Right ventricle myocardium inferior (tissue), 1 donor: ENCODE results near the gene ALAS1. TPM values are rescaled to one million over a fixed set of nuclear protein-coding genes. Genes with fewer than 3 reads are reported as not detected.
A peak's percentile ranks its signal among the peaks of the same experiment; 100 is the strongest.

Experiments
- ATAC-seq: fragments of 200-7000 bp; cut with Tn5 transposase; one replicate; pipeline ENCODE4 v1.9.1; 2020; ENCODE audit warnings: mild to moderate bottlenecking, moderate library complexity
- DNase-seq: peaks from one replicate; pipeline ENCODE4 v3.0.0; 2021; ENCODE audit errors: missing footprints
- intact Hi-C: fragments of 100-400 bp; cut with DNase I; formaldehyde crosslinking; loops from one replicate; pipeline ENCODE4 v1.11.0; 2022
- total RNA-seq: library from RNA; stranded (reverse); fragmentation: NEBNext Ultra II Directional; extraction: Animal tissue kit (Norgen Biotek cat#: 25700); gene quantifications from one replicate; pipeline ENCODE4 v1.2.1, GENCODE V29; 2021
- donor health status: DM: no; HTN: yes; CAD: no; lungs with severe emphysema.

ALAS1 gene
- total RNA-seq, 1 donor from 2014 or later = 186 TPM

DNA sequence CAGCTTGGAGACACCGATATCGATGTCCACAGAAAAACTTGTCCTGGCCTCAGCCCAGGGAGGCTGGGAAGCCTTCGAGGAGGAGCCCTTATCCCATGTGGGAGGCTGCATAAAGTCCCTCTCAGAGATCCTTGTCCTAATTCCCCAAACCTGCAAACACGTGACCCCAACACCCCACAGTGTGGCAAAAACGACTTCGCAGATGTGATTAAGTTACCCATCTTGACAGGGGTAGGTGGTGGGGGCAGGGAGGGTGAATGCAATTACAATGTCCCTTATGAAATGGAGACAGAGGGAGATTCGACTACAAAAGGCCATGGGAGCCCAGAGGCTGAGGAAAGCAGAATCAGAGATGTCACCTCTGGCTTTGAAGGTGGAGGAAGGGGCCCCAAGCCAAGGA lies 29.8 kb downstream of the ALAS1 start:
- no peak for ATAC-seq
- no peak for DNase-seq
- intact Hi-C loops = no loop called here

DNA sequence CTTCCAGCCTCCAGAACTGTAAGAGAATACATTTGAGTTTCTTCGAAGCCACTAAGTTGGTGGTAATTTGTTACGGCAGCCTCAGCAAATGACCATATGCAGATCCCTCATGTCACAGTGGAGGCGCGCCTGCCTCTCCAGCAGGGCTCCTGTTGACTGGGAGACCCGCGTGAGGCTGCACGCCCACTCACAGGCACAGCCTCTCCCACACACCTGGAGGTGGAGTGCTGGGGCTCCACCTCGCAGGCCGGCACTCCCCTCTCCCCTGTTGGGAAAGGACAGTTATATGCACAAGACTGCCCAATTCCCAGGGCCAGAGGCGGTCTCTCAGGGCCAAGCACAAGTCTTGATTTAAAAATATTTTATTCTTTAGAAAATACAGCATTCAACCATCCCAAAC lies 30.3 kb downstream of the ALAS1 start:
- intact Hi-C loops = no loop called here
- DNase-seq (no peak), ATAC-seq (no peak)

DNA sequence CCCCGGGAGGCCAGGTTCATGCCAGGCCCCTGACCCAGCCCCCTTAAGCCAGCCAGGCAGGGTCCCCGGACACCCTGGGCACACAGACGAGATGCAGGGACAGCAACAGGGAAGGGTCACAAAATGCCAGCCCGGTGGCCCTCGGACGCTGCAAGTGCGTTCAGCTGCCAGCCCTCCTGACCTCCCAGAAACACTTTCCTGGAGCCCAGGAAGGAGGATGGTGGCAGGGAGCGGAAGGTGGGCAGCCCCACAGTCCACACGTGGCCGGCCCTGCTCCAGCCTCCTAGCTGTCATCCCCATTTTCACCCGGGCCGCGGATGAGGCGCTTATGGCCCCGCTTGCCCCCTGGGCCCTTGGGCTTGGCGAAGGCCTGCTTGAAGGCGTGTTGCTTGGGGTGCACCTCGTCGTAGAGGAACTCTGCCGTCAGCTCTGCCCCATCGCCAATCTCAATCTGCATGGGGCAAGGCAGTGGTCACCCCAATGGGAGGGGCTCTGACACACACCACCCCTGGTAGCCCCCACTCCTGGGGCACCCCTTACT lies 30.9 kb downstream of the ALAS1 start:
- intact Hi-C loops = no loop called here

DNA sequence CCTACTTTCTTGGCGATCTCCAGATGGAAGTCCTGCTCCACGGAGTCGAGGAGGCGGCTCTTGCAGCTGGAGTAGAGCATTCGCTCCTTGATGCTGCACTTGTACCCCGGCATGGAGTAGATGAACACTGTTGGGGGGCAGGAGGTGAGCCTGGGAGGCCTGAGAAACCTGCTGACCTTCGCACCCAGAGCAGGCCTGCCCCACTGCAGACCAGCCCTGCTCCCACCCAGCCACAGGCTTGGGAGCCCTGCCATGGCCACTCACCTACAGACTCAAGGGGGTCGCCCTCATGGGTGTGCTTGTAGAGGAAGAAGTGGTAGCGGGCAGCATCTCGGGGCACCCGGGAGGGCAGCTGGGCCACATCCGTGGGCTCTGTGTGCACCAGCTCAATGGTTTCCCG lies 31.7 kb downstream of the ALAS1 start:
- no peak for ATAC-seq
- peak; percentile 50 for DNase-seq
- intact Hi-C loops = no loop called here

More for the DNA sequence above, 30.9 kb downstream of the ALAS1 start:
- DNase-seq = peak; percentile 48
- no peak for ATAC-seq

DNA sequence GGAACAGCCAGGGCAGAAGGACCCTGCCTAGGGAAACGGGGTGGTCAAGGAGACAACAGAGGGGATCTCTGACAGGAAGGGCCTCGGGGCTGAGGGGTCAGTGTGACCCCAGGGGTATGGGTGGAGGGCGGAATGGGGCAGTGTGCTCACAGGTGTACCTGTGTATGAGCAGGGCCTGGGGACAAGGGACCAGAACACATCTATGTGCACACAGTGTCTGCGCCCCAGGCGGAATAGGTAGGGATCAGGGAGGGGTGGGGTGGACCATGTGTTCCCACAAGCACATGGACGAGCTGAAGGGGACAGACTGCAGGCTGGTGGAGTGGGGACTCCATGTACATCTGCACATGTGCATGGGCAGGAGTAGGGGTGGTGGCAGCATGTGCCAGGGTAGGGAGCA lies 32.5 kb downstream of the ALAS1 start:
- DNase-seq = no peak
- intact Hi-C loops = no loop called here
- no peak for ATAC-seq

DNA sequence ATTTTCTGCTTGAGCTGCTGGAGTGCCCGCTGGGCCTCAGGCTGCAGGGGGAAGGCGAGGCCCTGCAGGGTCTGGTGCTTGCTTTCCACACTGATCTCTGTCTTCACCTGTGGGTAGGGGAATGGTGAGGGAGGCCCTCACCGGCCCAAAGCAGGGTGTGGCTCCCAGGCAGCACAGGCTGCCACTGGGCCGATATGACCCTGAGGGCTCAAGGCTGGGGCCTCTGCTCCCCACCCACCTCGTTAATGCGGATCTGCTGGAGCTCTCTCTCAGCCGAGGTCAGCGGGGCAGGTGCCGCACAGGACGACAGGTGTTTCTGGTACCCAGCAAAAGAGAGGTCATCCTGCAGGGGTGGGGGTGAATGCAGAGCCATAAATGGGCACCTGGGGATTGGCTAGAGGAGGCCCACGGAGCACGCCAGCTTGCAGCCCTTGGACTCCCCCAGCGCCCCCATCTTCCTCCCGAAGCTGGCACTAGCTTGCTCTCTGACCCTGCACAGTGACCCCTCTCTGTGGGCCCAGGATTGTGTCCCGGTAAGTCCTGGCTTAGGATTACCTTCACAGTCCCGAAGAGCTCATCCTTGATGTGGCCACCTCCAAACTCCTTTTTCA lies 33.0 kb downstream of the ALAS1 start:
- intact Hi-C loops = loop anchor here (1.0 kb wide), 1 partner anchor 108 kb away; no protein-coding TSS in a partner anchor
- peak; percentile 50 for DNase-seq
- no peak for ATAC-seq

DNA sequence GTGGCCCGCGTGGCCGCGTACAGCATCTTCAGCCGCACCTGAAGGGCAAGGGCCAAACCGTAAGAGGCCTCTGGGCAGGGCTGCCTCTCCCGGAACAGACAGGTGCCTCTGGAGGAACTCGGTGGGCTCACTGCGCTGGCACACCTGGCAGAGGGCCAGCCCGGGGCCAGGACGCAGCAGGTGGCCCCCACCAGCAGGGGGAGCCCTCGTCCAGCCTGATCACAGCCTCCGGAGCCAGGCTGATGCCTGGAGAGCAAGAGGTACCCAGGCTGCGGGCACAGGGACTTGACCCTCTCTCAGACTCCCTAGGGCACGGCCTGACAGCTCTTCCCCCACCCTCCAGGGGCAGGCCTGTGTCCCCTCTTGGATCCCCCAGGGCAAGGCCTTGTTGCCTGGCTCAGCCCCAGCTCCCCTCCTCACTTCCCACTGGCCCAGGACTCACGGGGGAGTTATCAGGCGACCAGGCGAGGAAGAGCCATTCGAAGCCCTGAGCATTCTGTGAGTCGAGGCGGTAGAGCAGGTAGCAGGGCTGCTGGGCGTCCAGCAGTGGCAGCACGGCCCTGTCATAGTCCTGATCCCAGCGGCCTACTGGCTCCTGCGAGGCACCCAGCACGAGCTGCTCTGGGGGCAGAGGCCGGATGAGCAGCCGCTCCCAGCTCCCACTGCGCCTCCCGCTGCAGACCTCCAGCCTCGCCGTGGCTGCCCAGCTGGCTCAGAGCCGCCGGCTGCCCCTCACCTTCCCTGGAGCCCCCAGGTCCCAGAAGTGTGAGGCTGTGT lies 33.7 kb downstream of the ALAS1 start:
- ATAC-seq = peak; percentile 34
- intact Hi-C loops = loop anchor here (1.0 kb wide), 1 partner anchor 108 kb away; no protein-coding TSS in a partner anchor
- peak; percentile 92 for DNase-seq

DNA sequence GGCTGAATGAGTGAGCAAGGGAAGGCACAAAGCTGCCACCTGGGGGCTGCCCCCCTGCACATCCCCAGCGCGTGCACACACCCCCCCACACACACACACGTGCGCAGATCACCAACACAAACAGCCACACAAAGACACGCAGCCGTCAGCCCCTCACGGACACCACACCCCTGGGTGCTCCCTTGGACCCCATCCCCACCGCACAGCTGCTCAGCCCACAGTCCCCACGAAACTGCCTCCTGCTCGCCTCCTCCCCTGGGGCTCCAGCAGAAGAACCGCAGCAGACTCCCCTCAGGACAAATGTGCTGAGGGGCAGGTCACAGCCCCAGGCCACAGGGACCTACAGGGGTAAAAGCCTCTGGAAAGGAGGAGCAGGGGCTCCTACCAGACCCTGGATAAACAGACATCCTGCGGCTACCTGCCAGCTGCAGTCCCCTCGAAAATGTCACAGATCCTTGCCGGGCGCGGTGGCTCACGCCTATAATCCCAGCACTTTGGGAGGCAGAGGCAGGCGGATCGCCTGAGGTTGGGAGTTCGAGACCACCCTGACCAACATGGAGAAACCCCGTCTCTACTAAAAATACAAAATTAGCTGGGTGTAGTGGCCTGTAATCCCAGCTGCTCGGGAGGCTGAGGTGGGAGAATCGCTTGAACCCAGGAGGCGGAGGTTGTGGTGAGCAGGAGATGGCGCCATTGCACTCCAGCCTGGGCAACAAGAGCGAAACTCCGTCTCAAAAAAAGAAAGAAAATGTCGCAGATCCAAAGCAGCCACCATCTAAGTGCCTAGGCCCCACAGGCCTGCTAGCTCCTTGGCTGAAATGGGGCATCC lies 34.5 kb downstream of the ALAS1 start:
- intact Hi-C loops = no loop called here
- DNase-seq (peak; percentile 52), ATAC-seq (no peak)

DNA sequence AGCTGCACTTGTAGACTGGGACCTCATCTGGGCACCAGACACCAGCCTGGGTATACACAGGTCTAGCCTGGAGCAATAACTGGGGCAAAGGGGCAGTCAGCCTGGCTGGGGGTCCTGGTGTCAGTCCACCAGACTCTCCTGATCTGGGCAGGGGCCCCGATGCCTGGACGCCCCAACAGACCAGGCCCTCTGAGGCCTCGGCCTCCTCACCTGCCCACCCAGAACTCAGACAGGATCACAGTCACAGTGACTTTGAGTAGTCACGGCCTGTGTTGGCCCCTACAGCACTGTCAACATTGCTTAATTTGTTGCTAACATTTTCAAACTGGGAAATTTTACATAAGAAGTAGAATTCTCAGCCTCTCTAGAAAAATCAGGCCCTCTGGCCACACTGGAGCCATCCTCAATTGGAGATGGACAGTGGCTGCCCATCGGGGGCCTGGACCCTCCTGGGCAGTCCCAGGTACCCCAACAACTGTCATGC lies 35.2 kb downstream of the ALAS1 start:
- no peak for DNase-seq
- no peak for ATAC-seq
- intact Hi-C loops = no loop called here

DNA sequence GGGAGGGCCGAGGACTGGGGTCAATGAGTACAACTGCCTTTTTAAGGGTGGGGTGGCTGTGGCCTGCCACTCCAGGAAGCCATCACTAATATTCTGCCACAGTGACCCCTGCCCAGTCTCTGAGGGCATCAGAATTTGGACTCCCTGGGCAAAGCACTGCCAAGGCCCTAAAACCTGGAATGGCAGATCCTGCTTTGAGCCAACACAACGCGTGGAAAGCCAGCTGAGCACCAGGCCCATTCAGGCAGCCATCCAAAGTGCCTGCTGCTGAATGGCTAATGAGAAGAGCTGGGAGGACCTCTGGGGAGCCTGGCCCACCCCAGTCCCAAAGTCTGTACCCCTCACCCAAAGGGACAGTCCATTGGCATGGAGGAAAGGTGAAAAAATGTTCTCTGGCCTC lies 36.0 kb downstream of the ALAS1 start:
- peak; percentile 81 for DNase-seq
- ATAC-seq = peak; percentile 16
- intact Hi-C loops = no loop called here

DNA sequence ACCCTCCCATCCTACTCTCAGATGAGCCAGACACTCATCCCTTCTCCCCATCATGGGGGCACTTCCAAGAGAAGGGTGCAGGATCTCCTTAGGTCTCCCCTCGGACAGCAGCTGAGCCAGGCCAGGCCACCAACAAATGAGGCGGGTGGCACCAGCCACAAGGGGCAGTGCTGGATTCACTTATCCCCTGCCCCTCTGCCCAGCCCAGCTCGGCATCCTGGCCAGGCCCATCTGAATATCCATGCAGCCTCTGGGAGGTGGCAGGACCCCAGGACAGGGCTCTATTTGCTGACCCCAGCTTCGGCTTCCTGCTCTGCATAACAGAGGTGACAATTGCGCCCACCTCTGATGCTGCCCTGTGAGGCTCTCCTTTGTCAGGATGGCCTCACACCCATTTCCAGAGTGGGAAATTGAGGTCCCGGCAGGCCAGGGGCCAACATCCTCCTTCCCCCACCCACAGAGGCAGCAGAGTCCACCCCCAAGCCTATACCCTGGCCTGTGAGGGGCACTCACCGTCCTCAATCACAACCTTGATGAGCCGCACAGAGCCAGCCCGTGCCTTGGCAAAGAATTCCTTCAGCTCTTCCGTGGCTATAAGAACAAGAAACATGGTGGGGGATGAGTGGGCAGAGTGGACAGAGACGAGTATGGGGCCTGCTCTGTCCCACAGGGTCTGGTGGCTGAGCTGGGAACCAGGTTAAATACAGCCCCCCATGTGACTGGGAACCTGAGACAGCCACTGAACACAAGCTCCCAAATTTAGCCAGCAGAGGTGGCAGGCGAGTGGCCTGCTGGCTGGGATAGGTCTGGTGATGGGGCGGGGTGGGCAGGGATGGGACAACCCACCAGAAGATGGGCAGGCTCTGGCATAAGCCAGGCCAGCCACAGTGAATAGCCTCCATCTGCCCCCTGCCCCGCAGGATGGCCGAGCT lies 36.8 kb downstream of the ALAS1 start:
- intact Hi-C loops = no loop called here
- ATAC-seq = peak; percentile 16

DNA sequence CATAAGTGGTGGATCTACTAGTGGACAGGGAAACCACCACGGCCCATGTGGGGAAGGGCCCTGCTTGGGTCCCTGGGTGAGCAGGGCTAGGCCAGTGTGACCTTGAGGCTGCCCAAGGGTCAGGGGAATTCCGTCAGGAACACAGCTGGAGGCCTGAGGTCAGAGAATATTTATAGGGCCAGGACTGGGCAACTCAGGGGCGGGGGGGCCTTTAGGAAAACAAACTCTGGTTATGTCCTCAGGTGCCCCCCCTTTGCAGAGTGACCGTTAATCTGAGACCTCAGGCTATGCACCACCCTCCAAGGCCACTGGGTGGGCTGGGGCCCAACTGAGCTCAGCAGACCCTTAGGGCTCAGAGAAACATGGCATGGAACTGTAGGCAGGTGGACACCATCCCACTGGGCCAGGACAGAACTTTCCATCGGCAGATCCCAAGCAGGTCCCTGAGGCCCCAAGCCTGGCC lies 38.5 kb downstream of the ALAS1 start:
- ATAC-seq = no peak
- intact Hi-C loops = no loop called here

More for the DNA sequence above, 36.8 kb downstream of the ALAS1 start:
- DNase-seq = peak; percentile 66

DNA sequence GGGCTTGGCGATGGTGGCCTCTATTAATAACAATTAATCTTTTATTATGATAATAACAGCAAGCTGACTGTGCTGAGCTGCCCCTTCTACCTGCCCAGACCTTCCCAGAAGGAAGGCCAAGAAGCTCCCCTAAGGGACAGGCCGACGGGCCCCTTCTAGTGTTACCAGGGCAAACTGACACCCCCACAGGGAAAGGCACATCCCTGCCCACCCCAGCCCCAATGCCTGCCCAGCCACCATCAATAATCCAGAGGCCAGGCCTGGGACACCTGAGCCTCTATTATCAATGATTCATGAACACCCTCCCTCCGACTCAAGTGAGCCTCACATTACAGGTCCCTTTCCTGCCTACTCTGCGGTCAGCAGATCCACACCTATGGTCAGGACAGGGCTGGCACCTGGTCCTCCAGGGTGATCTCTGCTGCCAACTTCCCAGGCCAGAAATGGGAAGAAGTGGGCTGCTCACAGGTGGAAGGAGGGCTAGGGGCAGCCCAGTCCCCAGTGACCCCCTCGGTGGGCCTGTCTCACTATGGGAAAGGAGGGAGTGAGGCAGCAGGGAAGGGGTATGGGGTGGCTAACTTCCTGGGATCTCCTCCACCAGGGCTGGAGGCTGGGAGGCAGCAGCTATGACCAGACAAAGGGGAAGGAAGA lies 39.2 kb downstream of the ALAS1 start:
- DNase-seq = no peak
- intact Hi-C loops = no loop called here
- ATAC-seq = no peak

More for the DNA sequence above, 38.5 kb downstream of the ALAS1 start:
- DNase-seq = no peak

DNA sequence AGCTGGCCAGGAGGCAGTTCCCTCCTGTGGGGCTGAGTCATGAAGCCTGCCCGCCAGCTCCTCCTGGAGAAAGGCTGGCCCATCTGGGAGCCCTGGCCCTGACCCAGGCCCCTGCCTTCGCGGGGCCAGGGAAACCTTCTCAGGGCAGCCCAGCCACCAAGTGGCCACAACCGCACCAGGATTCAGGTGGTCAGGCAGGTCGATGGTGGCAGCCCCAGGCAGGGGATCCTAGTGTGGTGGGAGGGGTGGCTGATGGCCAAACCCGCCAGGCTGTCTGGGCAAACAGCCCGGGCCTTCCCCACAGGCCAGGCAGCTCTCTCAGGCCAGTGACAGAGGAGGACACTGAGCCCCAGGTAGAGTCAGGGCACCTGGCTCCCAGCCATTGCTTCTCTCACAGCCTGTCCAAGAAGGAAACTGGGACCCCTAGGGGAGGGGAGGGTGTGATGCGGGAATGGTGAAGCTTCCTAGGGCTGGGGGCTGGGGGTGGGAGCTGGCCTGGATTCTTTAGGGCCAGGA lies 39.8 kb downstream of the ALAS1 start:
- intact Hi-C loops = loop anchor here (2.0 kb wide), 1 partner anchor 41 kb away; the partner anchor contains the start of gene WDR82
- ATAC-seq (peak; percentile 70), DNase-seq (peak; percentile 93)

DNA sequence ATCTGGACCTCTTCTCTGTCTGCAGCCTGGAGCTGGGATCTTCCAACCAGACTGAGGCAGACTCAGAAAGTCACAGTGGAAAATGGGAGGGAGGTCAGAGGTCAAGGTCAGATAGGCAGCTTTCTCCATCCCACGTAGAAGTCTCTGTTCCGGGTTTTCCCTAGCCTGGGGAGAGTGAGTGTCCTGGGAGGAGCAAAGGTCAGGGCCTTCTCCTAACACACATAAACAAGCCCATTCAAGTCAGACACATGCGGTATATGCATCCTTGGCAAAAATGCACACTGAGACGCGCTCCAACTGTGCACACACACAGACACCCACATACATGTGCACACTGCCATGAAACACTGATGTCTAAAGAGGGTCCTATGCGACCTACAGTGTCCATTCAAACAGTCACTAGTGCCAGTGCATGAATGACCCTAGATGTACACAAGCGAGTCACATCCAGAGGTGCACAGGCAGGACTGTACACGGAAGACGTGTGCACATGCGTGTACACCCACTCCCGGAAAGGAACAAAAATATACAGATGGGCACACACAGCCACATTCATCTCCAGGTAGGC lies 40.3 kb downstream of the ALAS1 start:
- intact Hi-C loops = loop anchor here (2.0 kb wide), 1 partner anchor 41 kb away; the partner anchor contains the start of gene WDR82
- DNase-seq (no peak), ATAC-seq (no peak)

DNA sequence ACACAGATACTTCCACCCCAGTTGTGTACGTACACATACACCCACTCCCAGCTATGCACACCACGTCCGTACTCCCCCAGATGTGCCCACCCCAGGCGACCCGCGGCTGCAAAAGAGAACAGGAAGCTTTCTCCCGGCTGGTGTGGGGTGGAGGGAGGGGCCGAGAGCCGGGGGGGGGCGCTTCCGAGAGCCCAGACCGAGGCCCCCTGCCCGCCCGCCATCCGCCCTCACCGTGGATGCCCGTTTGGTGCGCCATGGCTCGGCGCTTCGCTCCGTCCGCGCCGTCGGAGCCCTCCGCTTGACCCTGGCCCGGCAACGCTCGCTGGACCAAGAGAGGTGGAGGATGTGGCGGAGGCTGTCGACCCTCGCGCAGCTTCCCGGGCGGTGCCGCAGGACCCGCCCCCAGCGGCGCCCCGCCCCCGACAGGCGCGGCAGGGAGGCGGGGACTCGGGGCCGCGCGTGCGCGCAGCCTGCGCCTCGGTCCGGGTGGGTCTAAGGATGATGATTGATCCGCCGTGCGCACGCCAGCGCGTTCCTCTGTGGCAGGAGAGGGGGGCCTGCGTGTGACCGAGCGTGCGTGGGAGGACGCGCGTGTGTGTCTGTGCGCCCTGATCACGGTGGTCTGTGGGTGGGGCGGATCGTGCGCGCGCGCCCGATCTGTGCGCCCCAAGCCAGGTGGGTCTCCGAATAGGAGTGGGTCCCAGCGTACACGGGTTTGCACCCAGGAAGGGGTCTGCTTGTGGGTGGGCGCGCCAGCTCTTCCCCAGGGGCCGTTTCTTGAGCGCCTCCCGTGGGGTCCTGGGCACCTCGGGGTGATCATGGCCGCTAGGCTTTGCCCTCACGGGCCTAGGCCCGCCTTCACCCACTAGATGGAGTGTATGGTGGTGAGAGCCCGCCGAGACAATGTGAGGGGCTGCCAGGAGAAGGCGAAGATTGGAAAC lies 41.1 kb downstream of the ALAS1 start, which contains the start of gene TWF2:
Gene TWF2, minus strand, starts transcription at position 398 of the 941 bp plus-strand sequence. Its CDS starts 142 bp downstream, at position 256.
- DNase-seq = peak; percentile 92
- intact Hi-C loops = loop anchor here (2.0 kb wide), 1 partner anchor 40 kb away; the partner anchor contains the start of gene WDR82
- ATAC-seq = peak; percentile 86
